Chondrocyte (in vitro differentiated cells): ENCODE results near the gene ZNF716. TPM values are rescaled to one million over a fixed set of nuclear protein-coding genes. Genes with fewer than 3 reads are reported as not detected.

Experiments used
- DNase-seq: peaks from one replicate; pipeline ENCODE4 v3.0.0; 2021; ENCODE audit warnings: mixed read lengths, low spot score
- H3K27ac Mint-ChIP-seq: one replicate; pipeline ENCODE4 v1.8.0; 2021; ENCODE audit warnings: mild to moderate bottlenecking, moderate library complexity, mixed read lengths; ENCODE audit not compliant: unreplicated experiment
- H3K27me3 Mint-ChIP-seq: 2 replicates; pipeline ENCODE4 v1.8.0; 2021; ENCODE audit warnings: low read depth, mixed read lengths
- H3K36me3 Mint-ChIP-seq: 2 replicates; pipeline ENCODE4 v1.8.0; 2021; ENCODE audit warnings: low read depth, mixed read lengths
- H3K4me1 Mint-ChIP-seq: 2 replicates; pipeline ENCODE4 v1.8.0; 2021; ENCODE audit warnings: low read depth, mild to moderate bottlenecking, mixed read lengths
- H3K4me3 Mint-ChIP-seq: one replicate; pipeline ENCODE4 v1.8.0; 2021; ENCODE audit warnings: mild to moderate bottlenecking, moderate library complexity, mixed read lengths; ENCODE audit not compliant: unreplicated experiment
- H3K9me3 Mint-ChIP-seq: 2 replicates; pipeline ENCODE4 v1.8.0; 2021; ENCODE audit warnings: low read depth, mixed read lengths
- microRNA-seq: library from miRNA; unstranded; fragments of <30 nt; microRNA quantifications from one replicate; pipeline ENCODE4 v1.2.0, GENCODE V29; 2020; ENCODE audit warnings: borderline number of aligned reads
- total RNA-seq: library from RNA; stranded (reverse); gene quantifications from 3 replicates; pipeline ENCODE4 v1.2.1, GENCODE V29; 2021
- TF ChIP-seq, protein P1 (sequence below): fragments of 200-600 bp; sonication (generic); IDR thresholded peaks from 2 replicates; pipeline ENCODE4 v1.5.0; 2021; ENCODE audit warnings: antibody characterized with exemption, mild to moderate bottlenecking, moderate library complexity

Gene ZNF716
- total RNA-seq, 1 donor from 2014 or later = not detected

DNA sequence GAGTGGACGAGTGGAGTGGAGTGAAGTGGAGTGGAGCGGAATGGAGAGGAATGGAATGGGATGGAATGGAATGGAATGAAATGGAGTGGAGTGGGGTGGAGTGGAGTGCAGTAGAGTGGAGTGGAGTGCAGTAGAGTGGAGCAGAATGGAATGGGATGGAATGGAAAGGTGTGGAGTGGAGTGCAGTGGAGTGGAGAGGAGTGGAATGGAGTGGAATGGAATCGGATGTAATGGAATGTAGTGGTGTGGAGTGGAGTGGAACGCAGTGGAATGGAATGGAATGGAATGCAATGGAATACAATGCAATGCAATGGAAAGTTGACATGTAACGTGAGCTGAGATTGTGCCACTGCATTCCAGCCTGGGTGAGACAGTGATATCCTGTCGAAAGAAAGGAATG lies 46.4 kb downstream of the ZNF716 start:
- Mint-ChIP-seq H3K36me3 (no peaks in the 10 kb centered on the region), H3K4me3 (no peak overlapping the region), H3K9me3 (peaks cover 27% of the 10 kb centered on the region), H3K4me1 (no peaks in the 10 kb centered on the region), H3K27me3 (no peaks in the 10 kb centered on the region), H3K27ac (no peak overlapping the region)
- TF ChIP-seq, protein P1, sequence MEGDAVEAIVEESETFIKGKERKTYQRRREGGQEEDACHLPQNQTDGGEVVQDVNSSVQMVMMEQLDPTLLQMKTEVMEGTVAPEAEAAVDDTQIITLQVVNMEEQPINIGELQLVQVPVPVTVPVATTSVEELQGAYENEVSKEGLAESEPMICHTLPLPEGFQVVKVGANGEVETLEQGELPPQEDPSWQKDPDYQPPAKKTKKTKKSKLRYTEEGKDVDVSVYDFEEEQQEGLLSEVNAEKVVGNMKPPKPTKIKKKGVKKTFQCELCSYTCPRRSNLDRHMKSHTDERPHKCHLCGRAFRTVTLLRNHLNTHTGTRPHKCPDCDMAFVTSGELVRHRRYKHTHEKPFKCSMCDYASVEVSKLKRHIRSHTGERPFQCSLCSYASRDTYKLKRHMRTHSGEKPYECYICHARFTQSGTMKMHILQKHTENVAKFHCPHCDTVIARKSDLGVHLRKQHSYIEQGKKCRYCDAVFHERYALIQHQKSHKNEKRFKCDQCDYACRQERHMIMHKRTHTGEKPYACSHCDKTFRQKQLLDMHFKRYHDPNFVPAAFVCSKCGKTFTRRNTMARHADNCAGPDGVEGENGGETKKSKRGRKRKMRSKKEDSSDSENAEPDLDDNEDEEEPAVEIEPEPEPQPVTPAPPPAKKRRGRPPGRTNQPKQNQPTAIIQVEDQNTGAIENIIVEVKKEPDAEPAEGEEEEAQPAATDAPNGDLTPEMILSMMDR = no peak
- no peak for DNase-seq

DNA sequence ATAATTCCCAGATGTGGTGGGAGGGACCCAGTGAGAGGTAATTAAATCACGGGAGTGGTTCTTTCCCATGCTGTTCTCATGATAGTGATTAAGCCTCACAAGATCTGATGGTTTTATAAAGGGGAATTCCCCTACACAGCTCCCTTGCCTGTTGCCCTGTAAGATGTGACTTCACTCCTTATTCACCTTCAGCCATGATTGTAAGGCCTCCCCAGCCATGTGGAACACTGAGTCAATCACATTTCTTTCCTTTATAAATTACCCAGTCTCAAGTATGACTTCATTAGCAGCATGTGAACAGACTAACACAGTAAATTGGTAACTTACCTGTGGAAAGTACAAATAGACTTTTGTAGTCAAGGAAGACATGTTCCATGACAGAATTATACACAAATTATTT lies 55.2 kb downstream of the ZNF716 start:
- Mint-ChIP-seq H3K27ac (no peak overlapping the region), H3K36me3 (no peaks in the 10 kb centered on the region), H3K4me1 (no peaks in the 10 kb centered on the region), H3K9me3 (peaks cover 60% of the 10 kb centered on the region), H3K27me3 (no peaks in the 10 kb centered on the region), H3K4me3 (no peak overlapping the region)
- DNase-seq = no peak
- TF ChIP-seq, protein P1 = no peak

Small RNA genes within 50 kb of the gene (microRNA-seq; reads per million reads assigned to microRNA genes)
- gene MIR3147 = not detected
